ENCODE results near the gene NUP58. TPM values are rescaled to one million over a fixed set of nuclear protein-coding genes. Genes with fewer than 3 reads are reported as not detected.

The NUP58 gene
- total and polyA plus RNA-seq, 4 donors: 6.5 to 43.3 (median 16.0) TPM

Other genes with a start within 250 kb of the NUP58 start
- under 1 TPM; under 0.01 to 0.19 TPM for gene PABPC3, start 205.5 kb upstream of the NUP58 start, total RNA-seq
- gene PABPC3, start 205.5 kb upstream of the NUP58 start, polyA plus RNA-seq: under 1 TPM in 1 of 2 donors, not detected in 1; 0.08 TPM
- not detected for gene AMER2, start 129.3 kb upstream of the NUP58 start, total RNA-seq
- gene AMER2, start 129.3 kb upstream of the NUP58 start, polyA plus RNA-seq: not detected
- 10 to 100 TPM in 1 of 2 donors, 1 to 10 TPM in 1; 9.2 to 12.6 TPM for gene MTMR6, start 14.1 kb upstream of the NUP58 start, total RNA-seq
- gene MTMR6, start 14.1 kb upstream of the NUP58 start, polyA plus RNA-seq: 1 to 10 TPM; 5.3 to 6.1 TPM
- under 1 TPM; 0.05 to 0.08 TPM for gene ATP8A2, start 70.3 kb downstream of the NUP58 start, total RNA-seq
- gene ATP8A2, start 70.3 kb downstream of the NUP58 start, polyA plus RNA-seq: under 1 TPM in 1 of 2 donors, not detected in 1; 0.01 TPM